ENCODE results near the gene C6orf120.
"Not testable (repeated sequence)": the region's sequence is repeated elsewhere in the genome, so short reads cannot be mapped to it uniquely, and the experiment has no call there.

C6orf120 gene

DNA sequence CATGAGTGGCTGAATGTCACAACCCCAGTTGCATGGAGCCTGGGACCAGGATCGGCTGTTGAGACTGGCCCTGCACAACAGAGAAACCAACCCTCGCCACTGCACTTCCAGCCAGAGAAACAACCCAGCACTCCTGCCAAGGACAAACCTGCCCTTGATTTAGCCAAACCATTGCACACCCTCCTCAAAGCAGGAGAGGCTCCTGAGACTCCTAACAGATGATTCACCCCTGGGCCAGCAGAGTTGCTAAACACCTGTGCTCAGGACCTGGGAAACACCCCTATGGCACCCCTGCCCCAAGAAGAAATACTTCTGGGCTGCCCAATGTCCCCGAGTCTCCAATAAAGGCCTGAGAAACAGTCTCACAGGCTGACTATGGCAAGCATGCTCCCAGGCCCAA, 17.9 kb upstream of the C6orf120 start:
- no peak for DNase-seq

GRCh38 chr6:169685860-169686259, 16.1 kb upstream of the C6orf120 start:
- DNase-seq, result no peak

- peak; percentile 92 for DNase-seq
Observed at GRCh38 chr6:169689287-169689686, 12.6 kb upstream of the C6orf120 start.

GRCh38 chr6:169691260-169691659, 10.7 kb upstream of the C6orf120 start:
- DNase-seq, result no peak

DNA sequence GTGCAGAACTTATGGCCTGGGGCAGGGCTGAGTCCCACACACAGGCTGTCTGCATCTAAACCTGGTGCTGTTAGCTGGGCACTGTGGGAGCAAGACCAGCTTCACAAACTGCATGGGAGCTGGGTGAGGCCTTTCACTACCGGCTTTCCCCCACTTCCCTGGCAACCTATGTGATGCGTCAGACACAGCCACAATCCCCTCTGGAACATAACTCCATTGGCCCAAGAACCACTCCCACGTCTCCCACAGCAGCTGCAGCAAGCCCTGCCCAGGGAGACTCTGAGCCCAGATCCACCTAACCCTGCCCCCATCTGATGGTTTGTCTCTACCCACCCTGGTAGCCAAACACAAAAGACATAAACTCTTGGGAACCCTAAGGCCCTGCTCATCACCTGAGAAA, 9.4 kb upstream of the C6orf120 start:
- no peak for DNase-seq

GRCh38 chr6:169695131-169695530, 6.8 kb upstream of the C6orf120 start:
- DNase-seq, result no peak

GRCh38 chr6:169697115-169697514, 4.8 kb upstream of the C6orf120 start:
- DNase-seq, result not testable (repeated sequence)

- DNase-seq, result no peak
Observed at GRCh38 chr6:169700296-169700695, 1.6 kb upstream of the C6orf120 start.

GRCh38 chr6:169701311-169701953, 494 bp upstream of the C6orf120 start:
- DNase-seq, result no peak

DNA sequence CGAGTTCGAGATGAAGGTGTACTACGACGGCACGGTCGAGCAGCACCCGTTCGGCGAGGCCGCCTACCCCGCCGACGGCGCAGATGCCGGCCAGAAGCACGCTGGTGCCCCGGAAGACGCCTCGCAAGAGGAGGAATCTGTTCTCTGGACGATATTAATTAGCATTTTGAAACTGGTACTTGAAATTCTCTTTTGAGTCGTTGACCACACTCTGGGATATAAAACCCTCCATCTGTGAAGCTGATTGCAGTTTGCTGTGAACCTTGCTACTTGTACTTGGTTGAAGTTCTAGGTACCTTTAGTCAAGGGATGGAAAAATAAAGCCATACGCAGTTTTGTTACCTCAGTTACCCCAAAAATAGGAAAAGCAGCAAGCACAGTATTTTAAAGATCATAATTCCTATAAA, 917 bp downstream of the C6orf120 start:
- no peak for DNase-seq

DNA sequence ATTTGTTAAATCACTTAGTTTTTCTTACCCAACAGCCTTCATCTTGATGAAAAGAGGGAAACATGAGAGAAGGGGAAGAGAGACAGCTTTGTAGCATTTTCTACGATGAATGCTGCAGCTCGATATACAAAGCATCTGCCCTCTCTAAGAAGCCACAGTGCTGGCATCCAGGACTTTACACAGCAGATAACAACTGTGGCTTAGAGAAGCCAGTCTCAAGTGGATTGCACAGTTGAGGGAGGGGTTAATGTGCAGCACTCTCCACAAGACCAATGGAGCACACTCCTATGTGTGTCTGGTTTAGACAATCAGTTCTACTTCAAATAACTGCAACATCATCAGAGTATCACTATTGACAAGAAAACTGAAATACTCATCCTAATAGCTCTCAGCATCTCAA, 5.8 kb downstream of the C6orf120 start:
- DNase-seq, result no peak

GRCh38 chr6:169709293-169709692, 7.4 kb downstream of the C6orf120 start:
- no peak for DNase-seq

- DNase-seq, result no peak
Observed at GRCh38 chr6:169710009-169710408, 8.1 kb downstream of the C6orf120 start.

DNA sequence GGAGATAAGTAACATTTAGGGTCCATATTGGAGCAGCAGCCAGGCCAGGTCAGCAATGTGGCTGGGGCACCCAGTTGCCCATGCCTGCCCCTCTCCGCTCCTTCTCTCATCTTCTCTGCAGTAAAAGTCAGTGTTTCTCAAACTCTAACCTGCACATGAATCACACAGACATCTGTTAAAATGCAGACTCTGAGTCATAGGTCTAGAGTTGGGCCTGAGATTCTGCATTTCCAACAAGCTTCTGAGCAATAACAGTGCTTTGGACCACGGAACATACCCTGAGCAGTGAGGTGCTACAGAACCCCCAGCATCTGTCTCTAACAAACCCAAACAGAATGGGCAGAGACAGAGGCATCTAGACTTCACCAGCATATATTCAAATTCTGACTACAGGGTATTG, 12.3 kb downstream of the C6orf120 start:
- DNase-seq, result no peak

DNA sequence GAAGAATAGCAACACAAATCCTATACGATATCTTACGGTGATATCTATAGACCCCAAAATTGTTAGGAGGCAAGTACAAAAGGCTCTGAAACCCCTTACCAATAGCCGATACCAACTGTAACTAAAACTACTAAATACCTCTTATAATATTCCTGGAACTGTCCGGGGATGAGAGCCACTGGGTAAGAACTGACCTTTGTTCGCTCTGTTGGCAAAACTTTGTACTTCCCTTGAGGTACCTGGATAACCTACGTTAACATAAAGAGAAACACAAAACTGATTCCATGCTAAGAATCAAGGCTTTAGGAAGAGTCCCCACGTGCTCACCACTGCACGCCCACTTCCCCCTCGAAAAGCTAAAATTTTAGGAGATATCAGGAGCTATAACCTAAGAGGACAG, 12.7 kb downstream of the C6orf120 start:
- no peak for DNase-seq

- no peak for DNase-seq
Observed at GRCh38 chr6:169719117-169719516, 17.2 kb downstream of the C6orf120 start.

DNA sequence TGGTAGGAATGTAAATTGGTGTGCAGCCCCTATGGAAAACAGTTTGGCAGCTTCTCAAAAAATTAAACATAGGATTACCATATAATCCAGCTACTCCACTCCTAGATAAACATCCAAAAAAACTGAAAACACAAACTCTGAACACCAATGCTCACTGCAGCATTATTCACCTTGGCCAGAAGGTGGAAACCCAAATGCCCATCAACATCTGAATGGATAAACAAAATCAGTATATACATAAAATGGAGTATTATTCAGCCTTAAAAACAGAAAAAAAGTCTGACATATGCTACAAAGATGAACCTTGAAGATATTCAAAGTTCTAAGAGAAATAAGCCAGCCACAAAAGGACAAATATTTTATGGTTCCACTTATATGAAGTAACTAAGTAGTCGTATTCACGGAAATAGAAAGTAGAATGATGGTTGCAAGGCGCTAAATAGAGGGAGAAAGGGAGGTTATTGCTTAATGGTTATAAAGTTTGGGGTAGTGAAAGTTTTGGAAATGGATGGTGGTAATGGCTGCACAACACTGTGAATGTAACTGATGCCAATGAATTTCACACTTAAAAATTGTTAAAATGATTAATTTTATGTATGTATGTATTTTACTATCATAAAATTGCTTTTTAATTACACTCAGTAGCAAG, 18.4 kb downstream of the C6orf120 start:
- no peak for DNase-seq

GRCh38 chr6:169722362-169723199, 20.7 kb downstream of the C6orf120 start:
- peak; percentile 50 for DNase-seq

GRCh38 chr6:169723200-169723909, 21.4 kb downstream of the C6orf120 start:
- DNase-seq, result peak; percentile 57

GRCh38 chr6:169723991-169724493, 22.1 kb downstream of the C6orf120 start:
- peak; percentile 18 for DNase-seq

GRCh38 chr6:169724494-169725124, 22.7 kb downstream of the C6orf120 start, which contains the start of gene PHF10:
TSS of gene PHF10 (minus strand) at chr6:169724500. CDS start at chr6:169723931, 569 bp downstream.
- DNase-seq, result peak; percentile 17
